ENCODE measurements around the gene LSM3.

Gene LSM3

DNA sequence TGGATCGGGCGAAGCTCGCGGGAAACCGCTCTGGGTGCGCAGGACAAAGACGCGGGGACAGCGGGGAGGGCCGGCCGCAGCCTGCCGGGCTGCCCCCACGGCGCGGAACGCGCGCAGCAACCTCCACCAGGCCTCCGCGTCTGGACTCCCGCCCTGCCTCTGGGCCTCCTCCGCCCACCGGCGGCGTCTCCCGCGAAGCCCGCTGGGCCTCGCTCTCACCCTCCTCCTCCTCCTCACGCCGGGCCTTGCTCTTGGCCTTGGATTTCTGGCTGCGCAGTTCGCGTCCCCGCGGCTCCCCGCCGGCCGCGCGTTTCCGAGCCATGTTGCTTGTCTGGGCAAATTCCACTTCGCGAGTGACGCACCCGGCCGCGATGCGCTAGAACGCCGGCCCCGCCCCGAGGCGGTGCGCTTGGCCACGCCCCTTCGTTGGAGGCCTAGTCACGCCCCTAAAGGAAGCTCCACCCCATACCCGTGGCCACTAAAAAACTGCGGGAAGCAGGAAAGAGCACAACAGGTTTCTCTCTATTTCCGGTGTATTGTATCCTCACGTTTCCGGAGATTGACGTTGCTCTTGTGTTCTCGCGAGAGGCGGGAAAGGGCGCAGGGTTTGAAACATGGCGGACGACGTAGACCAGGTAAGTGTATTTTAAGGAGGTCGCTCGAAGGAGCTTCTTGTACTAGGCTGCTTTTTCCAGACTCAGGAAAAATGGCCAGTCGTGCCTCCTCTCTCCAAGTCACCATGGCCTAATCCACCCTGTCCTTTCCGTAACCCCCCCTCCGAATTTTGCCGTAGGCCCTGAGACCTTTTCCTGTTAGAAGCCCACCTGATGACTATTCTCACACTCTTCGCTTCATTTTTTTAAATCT lies at the start of gene LSM3, which contains the start of gene XPC:
LSM3 (plus strand) TSS at position 571 of the 867 bp plus-strand sequence; CDS start at position 615, 44 bp downstream.
XPC (minus strand) TSS at position 355 of the 867 bp plus-strand sequence; CDS start at position 322, 33 bp downstream.
- TF ChIP-seq, protein P1, sequence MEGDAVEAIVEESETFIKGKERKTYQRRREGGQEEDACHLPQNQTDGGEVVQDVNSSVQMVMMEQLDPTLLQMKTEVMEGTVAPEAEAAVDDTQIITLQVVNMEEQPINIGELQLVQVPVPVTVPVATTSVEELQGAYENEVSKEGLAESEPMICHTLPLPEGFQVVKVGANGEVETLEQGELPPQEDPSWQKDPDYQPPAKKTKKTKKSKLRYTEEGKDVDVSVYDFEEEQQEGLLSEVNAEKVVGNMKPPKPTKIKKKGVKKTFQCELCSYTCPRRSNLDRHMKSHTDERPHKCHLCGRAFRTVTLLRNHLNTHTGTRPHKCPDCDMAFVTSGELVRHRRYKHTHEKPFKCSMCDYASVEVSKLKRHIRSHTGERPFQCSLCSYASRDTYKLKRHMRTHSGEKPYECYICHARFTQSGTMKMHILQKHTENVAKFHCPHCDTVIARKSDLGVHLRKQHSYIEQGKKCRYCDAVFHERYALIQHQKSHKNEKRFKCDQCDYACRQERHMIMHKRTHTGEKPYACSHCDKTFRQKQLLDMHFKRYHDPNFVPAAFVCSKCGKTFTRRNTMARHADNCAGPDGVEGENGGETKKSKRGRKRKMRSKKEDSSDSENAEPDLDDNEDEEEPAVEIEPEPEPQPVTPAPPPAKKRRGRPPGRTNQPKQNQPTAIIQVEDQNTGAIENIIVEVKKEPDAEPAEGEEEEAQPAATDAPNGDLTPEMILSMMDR (IDR thresholded peaks at IDR 0.05; ENCODE audit: low read depth, low read length): no peak
- H3K4me3 ChIP-seq (ENCODE audit: low read depth, low read length): peak within 1 kb of the TSS; percentile 72

DNA sequence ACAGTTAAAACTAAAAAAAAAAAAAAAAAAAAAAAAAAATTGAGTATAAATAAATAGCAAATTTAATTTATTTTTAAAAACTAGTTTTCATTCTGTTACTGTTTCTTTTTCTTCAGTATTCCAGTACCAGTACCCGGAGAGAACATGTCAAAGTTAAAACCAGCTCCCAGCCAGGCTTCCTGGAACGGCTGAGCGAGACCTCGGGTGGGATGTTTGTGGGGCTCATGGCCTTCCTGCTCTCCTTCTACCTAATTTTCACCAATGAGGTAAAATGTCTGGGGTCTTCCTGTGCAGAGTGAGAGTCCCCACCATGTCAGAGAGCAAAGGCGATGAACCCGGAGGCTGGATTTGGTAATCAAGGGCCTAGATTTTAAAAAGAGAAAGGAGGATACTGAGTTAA lies 49.3 kb upstream of the LSM3 start:
- TF ChIP-seq, protein P1 (IDR thresholded peaks at IDR 0.05; ENCODE audit: low read depth, low read length): no peak
- H3K4me3 ChIP-seq (ENCODE audit: low read depth, low read length): no peak overlapping the region

DNA sequence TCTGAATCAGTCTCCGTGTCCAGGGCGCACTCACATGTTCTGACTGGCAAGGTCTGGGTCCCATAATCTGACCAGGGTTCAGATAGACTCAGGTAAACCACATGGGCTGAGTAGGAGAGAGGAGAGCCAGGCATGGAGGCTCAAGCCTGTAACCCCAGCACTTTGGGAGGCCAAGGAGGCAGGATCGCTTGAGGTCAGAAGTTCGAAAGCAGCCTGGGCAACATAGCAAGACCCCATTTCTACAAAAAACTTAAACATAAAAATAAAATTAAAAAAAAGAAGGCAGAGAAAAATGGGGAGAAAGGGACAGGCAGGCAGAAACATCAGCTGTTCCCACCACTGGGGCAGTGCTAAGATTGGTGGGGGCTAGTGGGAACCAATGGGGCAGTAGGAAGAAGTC lies 48.4 kb upstream of the LSM3 start:
- TF ChIP-seq, protein P1 (IDR thresholded peaks at IDR 0.05; ENCODE audit: low read depth, low read length): no peak
- no peak overlapping the region for H3K4me3 ChIP-seq (ENCODE audit: low read depth, low read length)

DNA sequence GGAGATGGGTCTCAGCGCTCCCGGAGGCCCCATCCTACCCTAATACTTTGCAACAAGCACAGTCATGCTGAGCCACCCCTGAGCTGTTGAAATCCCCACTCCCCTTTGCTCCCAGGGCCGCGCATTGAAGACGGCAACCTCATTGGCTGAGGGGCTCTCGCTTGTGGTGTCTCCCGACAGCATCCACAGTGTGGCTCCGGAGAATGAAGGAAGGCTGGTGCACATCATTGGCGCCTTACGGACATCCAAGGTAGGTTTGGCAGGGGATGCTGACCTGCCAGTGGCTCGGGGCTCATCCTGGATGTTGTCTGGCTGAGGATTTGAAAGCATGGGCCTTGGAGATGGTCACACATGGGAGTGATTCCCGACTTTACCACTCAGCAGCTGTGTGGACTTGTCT lies 47.9 kb upstream of the LSM3 start:
- TF ChIP-seq, protein P1 (IDR thresholded peaks at IDR 0.05; ENCODE audit: low read depth, low read length): no peak
- H3K4me3 ChIP-seq (ENCODE audit: low read depth, low read length): no peak overlapping the region

DNA sequence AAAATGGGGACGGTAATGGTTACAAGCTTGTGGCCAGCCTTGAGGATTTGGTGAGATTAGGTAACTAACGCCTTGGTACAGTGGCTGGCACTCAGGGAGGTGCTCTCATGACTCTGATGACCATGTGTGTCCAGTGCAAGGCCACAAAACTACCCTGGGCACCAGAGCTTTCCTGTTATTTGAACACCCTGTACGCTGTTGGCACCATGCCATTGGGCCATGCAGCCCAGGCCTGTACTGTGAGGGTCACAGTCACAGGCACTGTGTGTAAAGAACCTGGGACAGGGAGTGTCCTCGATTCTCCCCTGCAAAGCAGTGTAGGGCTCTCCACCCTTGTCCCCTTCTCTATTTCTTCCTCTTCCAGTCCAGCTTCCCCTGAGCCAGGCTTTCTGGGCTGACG lies 47.5 kb upstream of the LSM3 start:
- H3K4me3 ChIP-seq (ENCODE audit: low read depth, low read length): no peak overlapping the region
- TF ChIP-seq, protein P1 (IDR thresholded peaks at IDR 0.05; ENCODE audit: low read depth, low read length): no peak

DNA sequence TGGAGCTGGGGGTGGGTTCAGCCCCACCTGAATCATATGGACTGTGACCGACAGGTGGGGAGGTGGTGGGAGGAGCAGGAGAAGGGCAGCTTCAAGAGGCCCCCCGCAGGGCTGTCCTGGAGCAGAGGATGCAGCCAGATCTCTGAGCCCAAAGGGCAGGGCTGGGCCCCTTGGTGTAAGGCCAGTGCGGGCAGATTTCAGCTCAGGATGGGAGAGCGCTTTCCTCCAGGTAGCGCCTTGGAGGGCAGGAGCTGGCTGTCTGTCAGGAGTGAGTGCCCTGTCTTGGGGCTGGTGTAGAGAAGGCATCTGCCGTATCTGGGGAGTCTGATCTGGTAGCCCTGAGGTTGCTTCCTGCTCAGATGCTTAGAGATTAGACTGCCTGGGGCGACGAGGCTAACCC lies 46.5 kb upstream of the LSM3 start:
- TF ChIP-seq, protein P1 (IDR thresholded peaks at IDR 0.05; ENCODE audit: low read depth, low read length): no peak
- H3K4me3 ChIP-seq (ENCODE audit: low read depth, low read length): no peak overlapping the region

DNA sequence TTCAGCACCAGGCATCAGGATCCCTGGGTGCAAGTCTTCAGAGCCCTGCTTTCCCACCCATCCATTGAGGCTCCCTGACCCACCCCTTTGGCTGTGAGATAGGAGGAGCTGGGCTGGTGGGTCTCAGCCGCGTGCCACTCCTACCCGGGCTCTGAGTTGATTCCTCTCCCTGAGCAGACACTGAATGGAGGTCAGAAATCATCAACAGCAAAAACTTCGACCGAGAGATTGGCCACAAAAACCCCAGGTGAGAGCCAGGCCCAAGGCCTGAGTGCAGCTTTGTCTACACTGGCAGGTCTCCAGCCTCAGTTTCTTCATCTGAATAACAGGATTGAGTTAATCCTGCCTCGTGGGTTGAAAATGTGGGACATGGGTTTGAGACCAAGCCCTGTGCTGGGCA lies 45.9 kb upstream of the LSM3 start:
- no peak overlapping the region for H3K4me3 ChIP-seq (ENCODE audit: low read depth, low read length)
- TF ChIP-seq, protein P1 (IDR thresholded peaks at IDR 0.05; ENCODE audit: low read depth, low read length): no peak
